BJ (cell line): Measurements from ENCODE around the gene EMX1. TPM values are rescaled to one million over a fixed set of nuclear protein-coding genes. Genes with fewer than 3 reads are reported as not detected.

Source experiments
- CTCF ChIA-PET: fragments of 350-600 bp; formaldehyde crosslinking; extraction: SDS; loops from one replicate; lab custom pipeline; 2021; ENCODE audit warnings: antibody characterized with exemption, inconsistent platforms; lab: Yijun Ruan, JAX
- POLR2A ChIA-PET: fragments of 300-600 bp; sonication (Branson Sonifier 250); formaldehyde crosslinking; extraction: SDS; loops from one replicate; lab custom pipeline; 2021; ENCODE audit warnings: antibody characterized with exemption; lab: Charles Lee
- DNase-seq: peaks from one replicate; pipeline ENCODE4 v3.0.0-alpha.2; 2011; ENCODE audit warnings: low read depth
- H3K27me3 ChIP-seq: 2 replicates; pipeline ENCODE4 v1.6.0; 2011; ENCODE audit warnings: low read length; ENCODE audit not compliant: control insufficient read depth, insufficient read depth
- H3K36me3 ChIP-seq: 2 replicates; pipeline ENCODE4 v1.5.1; 2011; ENCODE audit warnings: low read length; ENCODE audit not compliant: control insufficient read depth, insufficient read depth
- H3K4me3 ChIP-seq: 2 replicates; pipeline ENCODE4 v1.5.1; 2011; ENCODE audit warnings: low read depth, mild to moderate bottlenecking, control low read depth, low read length
- CTCF ChIP-seq: IDR thresholded peaks from 2 replicates; pipeline ENCODE4 v1.5.1; 2011; ENCODE audit warnings: low read depth, mild to moderate bottlenecking, control low read depth, inconsistent platforms, low read length, moderate library complexity; ENCODE audit not compliant: insufficient read depth
- polyA plus RNA-seq: library from polyadenylated mRNA; depleted of rRNA; stranded (reverse); fragments of >200 nt; gene quantifications from 2 replicates; pipeline ENCODE4 v1.2.3, GENCODE V29; 2011

Gene EMX1
- polyA plus RNA-seq, 1 experiment: not detected

DNA sequence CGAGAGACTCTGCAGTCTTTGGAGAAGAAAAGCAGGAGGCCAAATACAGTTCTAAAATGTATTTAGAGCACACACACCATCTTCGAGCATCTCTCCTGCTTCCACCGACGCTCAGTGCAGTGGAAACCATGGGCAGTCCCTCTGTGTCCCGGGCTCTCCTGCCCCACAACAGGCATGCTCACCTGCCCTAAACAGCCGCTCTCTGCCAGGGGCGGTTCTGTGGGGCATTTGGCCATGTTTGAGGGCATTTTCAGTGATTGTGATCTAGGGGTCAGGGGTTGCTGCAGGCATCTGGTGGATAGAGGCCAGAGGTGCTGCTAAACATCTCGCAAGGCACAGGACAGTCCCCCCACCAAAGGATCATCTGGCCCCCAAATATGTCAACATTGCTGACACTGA lies 55.8 kb downstream of the EMX1 start:
- DNase-seq: no peak
- CTCF ChIA-PET: interaction anchor here (0.8 to 9.2 kb wide), 25 partner anchors 9 to 204 kb away, joined by 3 to 122 read pairs (median 7); partner anchors contain the start of genes EMX1 and SPR
- Histone ChIP-seq H3K27me3 (no peaks in the 10 kb centered on the region), H3K4me3 (no peak overlapping the region), H3K36me3 (peaks cover 2% of the 10 kb centered on the region)
- no peak for TF ChIP-seq CTCF
- POLR2A ChIA-PET: no interaction called here

DNA sequence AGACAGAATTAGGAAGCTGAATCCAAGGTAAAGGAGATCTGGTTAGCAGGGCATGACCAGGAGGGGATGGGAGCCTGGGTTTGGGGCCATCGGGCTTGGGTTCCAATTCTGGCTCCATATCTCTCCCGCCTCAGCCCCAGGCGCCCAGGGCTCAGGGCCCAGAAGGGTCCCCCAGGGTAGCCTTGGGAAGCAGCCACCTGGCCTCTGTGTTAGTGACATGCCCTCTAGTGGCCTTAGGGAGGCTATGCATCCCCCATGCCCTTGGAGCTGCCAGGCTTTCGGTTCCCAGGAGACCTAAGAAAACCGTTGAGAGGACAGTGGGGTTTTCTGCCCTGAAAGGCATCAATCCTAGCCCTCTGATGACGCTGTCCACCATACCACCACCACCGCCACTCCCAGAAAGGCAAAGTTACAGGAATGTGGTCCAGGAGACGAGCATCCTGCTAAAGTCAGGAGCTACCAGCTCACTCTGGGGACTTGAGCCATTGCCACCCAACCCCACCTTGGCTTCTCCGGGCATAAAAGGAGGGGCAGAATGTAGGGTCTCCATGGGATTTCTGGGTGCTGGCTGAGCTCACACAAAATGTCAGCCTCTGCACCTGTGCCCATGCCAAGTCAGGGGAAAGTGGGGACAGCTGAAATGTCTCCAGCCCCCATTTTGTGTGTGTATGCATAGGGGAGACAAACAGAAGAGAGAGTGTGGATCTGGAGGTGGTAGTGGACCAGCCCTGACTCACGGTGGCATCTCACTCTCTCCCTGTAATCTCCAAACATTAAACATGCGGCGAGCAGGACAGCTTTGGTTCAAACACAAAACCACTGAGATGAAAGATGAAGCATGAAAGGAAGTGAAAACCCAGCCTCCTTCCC lies 56.5 kb downstream of the EMX1 start:
- ChIA-PET POLR2A (no interaction called here), CTCF (interaction anchor here (0.5 to 9.2 kb wide), 39 partner anchors 8 to 239 kb away, joined by 3 to 122 read pairs (median 5); partner anchors contain the start of genes EMX1 and SPR)
- peaks cover 2% of the 10 kb centered on the region for H3K36me3 ChIP-seq
- no peak overlapping the region for H3K4me3 ChIP-seq
- H3K27me3 ChIP-seq: no peaks in the 10 kb centered on the region
- no peak for DNase-seq
- TF ChIP-seq CTCF: peak; percentile 93

- Histone ChIP-seq H3K4me3 (no peak overlapping the region), H3K27me3 (no peaks in the 10 kb centered on the region), H3K36me3 (peaks cover 2% of the 10 kb centered on the region)
- no peak for TF ChIP-seq CTCF
- no peak for DNase-seq
- POLR2A ChIA-PET: no interaction called here
- CTCF ChIA-PET: interaction anchor here (0.6 to 9.2 kb wide), 29 partner anchors 8 to 238 kb away, joined by 3 to 122 read pairs (median 6); partner anchors contain the start of genes EMX1 and SPR
Measured at GRCh38 chr2:72974436-72974754, 57.1 kb downstream of the EMX1 start.

- Histone ChIP-seq H3K4me3 (no peak overlapping the region), H3K27me3 (no peaks in the 10 kb centered on the region), H3K36me3 (peaks cover 2% of the 10 kb centered on the region)
- no peak for TF ChIP-seq CTCF
- CTCF ChIA-PET: interaction anchor here (0.6 to 9.2 kb wide), 11 partner anchors 9 to 237 kb away, joined by 3 to 122 read pairs (median 7); partner anchors contain the start of gene SPR
- no peak for DNase-seq
- POLR2A ChIA-PET: no interaction called here
Measured at GRCh38 chr2:72975017-72975416, 57.7 kb downstream of the EMX1 start.

GRCh38 chr2:72979896-72980295 lies 62.6 kb downstream of the EMX1 start:
- Histone ChIP-seq H3K27me3 (no peaks in the 10 kb centered on the region), H3K4me3 (no peak overlapping the region), H3K36me3 (peaks cover 2% of the 10 kb centered on the region)
- no peak for DNase-seq
- ChIA-PET CTCF (interaction anchor here (0.8 to 1.5 kb wide), 2 partner anchors 13 to 184 kb away, joined by 3 to 5 read pairs; no protein-coding TSS in a partner anchor), POLR2A (no interaction called here)
- no peak for TF ChIP-seq CTCF
